Stimulated activated CD4-positive, alpha-beta T cell treated with anti-CD3 and anti-CD28 coated beads, Interleukin-1b, Interleukin-23, amount 100 ng/mL, for 48 hours (primary cell): ENCODE data around the gene TAF4B.
A peak's percentile ranks its signal among the peaks of the same experiment; 100 is the strongest.
"Not testable (repeated sequence)": the region's sequence is repeated elsewhere in the genome, so short reads cannot be mapped to it uniquely, and the experiment has no call there.

Experiments used
- DNase-seq: peaks from one replicate; pipeline ENCODE4 v3.0.0-alpha.2; 2020

The TAF4B gene

DNA sequence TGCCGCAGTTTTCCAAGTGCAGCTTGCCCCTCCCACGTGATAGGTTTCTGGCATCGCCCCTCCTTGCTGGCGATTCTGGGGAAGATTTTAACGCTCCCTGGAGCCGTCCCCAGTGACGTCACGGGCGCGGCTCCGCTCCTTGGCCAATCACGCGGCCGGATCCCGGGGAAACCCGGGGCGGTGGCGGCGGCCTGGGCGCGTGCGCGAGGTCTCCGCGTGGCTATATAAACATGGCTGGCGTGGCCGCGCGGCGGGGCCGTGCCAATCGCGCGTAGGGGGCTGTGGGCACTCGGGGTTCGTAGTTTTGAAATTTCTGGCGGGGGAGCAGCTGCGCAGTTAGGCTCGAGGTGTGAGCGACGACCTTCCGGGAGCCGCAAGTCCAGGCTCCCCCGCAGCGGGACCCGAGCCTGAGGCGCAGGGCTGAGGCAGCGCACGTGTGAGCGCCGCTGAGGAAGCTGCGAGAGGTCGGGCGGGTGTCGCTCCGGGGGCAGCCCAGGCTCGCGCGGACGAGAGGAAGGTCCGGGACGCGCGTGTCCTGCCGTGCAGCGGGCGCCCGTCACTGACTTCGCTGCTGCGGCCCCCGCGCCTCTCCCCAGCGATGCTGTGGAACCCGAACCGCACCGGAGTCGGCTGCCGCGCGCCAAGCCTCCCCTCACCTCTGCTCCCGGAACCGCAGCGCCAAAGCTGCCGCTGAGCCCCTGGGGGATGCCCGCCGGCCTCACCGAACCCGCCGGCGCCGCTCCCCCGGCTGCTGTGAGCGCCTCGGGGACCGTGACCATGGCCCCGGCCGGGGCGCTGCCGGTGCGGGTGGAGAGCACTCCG is at the start of gene TAF4B:
TSS of gene TAF4B (plus strand) at position 217 of the 822 bp plus-strand sequence. CDS start at position 706, 489 bp downstream.
- DNase-seq: peak; percentile 93

DNA sequence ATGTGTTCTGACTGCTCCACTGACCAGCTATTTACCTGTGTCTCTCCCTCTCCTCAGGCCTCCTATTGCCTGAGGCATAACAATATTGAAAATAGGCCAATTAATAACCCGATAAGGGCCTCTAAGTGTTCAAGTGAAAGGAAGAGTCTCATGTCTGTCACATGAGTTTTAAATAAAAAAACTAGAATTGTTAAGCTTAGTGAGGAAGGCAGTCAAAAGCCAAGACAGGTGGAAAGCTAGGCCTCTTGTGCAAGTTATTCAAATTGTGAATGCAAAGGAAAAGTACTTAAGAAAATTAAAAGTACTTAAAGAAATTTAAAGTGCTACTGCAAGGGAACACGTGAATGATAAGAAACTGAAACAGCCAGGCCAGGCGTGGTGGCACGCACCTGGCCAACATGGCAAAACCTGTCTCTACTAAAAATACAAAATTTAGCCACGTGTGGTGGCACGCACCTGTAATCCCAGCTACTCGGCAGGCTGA is 44.9 kb upstream of the TAF4B start:
- no peak for DNase-seq

GRCh38 chr18:26183395-26184112 is 42.7 kb upstream of the TAF4B start:
- no peak for DNase-seq

GRCh38 chr18:26185267-26185666 is 41.0 kb upstream of the TAF4B start:
- no peak for DNase-seq

- peak; percentile 24 for DNase-seq
Measured at GRCh38 chr18:26190506-26190905, 35.7 kb upstream of the TAF4B start.

DNA sequence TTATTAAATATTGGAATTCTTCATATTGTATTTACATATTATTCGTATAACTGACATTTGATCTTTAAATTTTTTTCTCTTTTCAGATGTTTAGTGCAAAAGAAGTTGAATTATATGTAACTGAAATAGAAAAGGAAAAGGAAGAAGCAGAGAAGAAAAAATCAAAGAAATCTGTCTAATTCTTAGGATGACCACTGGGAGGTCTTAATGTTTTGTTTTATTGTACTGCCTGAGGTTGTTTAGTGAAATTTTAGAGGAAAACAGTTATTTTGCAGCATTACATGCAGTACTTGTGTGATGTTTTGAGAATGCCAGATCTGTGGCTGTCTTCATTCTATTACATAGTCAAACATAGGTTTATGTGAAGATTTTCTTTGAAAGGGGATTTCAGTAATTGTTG is 34.0 kb upstream of the TAF4B start:
- DNase-seq: no peak

DNA sequence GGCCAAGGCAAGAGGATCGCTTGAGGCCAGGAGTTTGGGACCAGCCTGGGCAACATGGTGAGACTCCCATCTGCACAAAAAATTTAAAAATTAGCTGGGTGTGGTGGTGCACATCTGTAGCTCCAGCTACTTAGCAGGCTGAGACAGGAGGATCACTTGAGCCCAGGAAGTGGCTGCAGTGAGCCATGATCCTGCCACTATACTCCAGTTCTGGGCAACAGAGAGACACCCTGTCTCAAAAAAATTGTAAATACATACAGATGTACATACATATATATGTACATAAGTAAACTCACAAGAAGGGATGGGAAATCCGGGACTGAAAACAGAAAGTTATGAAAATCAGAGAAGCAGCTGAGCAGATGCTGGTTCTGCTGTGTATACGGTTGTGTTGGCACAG is 29.6 kb upstream of the TAF4B start:
- DNase-seq: no peak

- not testable (repeated sequence) for DNase-seq
Measured at GRCh38 chr18:26202001-26202400, 24.2 kb upstream of the TAF4B start.

GRCh38 chr18:26205318-26205717 is 20.9 kb upstream of the TAF4B start:
- DNase-seq: no peak

DNA sequence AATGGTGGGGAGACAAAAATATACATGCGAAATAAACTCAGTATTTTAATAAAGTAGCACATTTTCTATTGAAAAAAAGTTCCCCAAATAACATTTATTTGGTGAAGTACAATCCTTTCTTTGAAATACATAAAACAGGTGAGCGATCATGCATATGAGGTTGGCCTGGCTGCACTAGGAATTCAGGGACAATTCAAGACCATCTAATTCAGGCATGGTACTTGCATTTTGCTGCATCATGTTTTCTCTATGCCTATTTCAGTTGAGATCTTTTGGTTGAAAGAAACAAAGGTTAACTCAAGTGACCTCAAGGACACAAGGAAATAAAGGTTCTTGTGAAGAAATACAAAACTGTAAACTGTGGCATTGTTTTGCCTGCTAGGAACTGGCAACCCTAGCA is 19.8 kb upstream of the TAF4B start:
- DNase-seq: no peak

DNA sequence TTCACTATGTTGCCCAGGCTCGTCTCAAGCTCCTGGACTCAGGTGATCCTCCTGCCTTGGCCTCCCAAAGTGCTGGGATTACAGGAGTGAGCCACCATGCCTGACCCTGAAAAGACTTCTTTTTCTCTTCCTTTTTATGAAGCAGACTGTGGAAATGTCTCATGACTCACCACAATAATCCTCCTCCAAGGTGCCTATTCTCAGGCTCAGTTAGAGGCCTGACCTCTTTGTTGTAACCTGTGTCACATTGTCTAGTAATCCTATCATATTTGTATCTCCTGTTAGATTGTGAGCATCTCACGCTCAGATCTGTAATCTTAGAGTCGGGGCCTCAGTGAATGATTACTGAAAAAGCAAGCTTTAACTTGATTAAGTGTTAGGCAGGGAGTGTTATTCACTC is 18.3 kb upstream of the TAF4B start:
- no peak for DNase-seq

DNA sequence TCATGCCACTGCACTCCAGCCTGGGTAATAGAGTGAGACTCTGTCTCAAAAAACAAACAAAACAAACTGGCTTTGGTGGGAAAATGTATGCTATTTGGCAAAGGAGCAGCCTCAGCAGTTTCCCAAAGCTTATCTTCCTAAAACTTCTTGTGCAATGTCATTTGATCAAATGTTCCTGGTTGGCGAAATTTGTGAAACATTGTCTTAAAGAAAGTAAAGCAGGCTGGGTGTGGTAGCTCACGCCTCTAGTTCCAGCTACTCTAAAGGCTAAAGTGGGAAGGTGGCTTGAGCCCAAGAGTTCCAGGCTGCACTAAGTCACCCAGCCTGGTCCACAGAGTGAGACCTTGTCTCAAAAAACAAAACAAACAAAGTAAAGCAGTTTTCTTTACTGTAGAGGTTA is 17.3 kb upstream of the TAF4B start:
- no peak for DNase-seq

DNA sequence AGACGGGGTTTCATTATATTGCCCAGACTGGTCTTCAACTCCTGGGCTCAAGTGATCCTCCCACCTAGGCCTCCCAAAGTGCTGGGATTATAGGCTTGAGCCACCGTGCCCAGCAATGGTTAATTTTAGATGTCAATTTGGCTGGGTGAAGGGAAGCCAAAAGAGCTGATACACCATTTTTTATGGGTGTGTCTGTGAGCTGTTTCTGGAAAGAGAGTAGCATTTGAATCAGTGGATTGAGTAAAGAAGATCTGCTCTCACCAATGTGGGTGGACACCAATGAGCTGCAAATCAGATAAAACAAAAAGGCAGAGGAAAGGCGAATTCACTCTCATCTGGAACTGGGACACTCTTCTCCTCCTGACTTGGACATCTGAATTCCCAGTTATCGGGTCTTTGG is 16.1 kb upstream of the TAF4B start:
- no peak for DNase-seq

- DNase-seq: peak; percentile 43
Measured at GRCh38 chr18:26215247-26215970, 10.8 kb upstream of the TAF4B start.

GRCh38 chr18:26225022-26225693 is 1.1 kb upstream of the TAF4B start:
- no peak for DNase-seq

DNA sequence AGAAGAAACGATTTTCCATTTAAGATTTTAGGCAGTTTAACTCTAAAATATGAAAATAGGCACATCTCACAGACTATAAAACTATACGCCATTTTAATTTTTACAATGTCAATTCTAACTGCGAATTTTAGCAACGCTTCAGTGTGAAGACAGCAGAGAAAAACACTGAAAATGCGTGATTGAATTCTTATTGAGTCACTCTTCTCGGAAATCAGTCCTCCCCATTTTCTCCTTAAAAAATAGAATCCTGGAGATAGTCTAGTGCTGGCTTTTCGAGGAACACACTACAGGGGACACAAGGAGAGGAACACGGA is 373 bp upstream of the TAF4B start:
- DNase-seq: no peak

DNA sequence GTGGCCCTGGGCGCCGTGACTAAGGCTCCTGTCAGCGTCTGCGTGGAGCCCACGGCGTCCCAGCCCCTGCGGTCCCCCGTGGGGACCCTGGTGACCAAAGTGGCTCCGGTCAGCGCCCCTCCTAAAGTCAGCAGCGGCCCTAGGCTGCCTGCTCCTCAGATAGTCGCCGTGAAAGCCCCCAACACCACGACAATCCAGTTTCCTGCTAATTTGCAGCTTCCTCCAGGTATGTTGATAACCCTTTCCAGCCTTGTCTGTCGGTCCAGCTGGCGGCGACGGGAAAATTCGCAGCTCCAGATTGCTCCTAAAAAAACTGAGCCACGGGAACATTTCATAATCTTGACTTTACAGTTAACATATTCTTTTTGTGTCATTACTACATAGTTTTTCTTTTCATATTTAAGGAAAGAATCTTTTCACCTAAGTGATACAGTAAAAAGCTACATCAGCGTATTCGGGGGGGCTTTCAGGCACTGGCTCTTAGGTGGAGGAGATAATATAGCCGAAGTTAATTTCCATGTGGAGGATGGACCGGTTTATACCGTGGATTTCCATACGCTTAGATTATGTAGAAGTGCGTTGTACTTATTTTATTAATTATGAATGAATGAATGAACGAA is 916 bp downstream of the TAF4B start:
- no peak for DNase-seq

- no peak for DNase-seq
Measured at GRCh38 chr18:26228562-26229260, 2.5 kb downstream of the TAF4B start.

- no peak for DNase-seq
Measured at GRCh38 chr18:26230497-26230896, 4.3 kb downstream of the TAF4B start.

GRCh38 chr18:26233208-26233607 is 7.0 kb downstream of the TAF4B start:
- no peak for DNase-seq

GRCh38 chr18:26237363-26237762 is 11.1 kb downstream of the TAF4B start:
- DNase-seq: not testable (repeated sequence)

DNA sequence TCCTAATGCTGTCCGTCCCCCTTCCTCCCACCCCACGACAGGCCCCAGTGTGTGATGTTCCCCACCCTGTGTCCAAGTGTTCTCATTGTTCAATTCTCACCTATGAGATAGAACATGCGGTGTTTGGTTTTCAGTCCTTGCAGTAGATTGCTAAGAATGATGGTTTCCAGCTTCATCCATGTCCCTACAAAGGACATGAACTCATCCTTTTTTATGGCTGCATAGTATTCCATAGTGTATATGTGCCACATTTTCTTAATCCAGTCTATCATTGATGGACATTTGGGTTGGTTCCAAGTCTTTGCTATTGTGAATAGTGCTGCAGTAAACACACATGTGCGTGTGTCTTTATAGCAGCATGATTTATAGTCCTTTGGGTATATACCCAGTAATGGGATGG is 12.5 kb downstream of the TAF4B start:
- not testable (repeated sequence) for DNase-seq
